Nucleus accumbens (tissue), 56 donors: ENCODE results near the gene PDLIM4.

Source experiments
- DNase-seq, 56 donors: peaks; one replicate each; lab custom pipeline; 2025; lab: John Stamatoyannopoulos, UW

PDLIM4 gene, protein sequence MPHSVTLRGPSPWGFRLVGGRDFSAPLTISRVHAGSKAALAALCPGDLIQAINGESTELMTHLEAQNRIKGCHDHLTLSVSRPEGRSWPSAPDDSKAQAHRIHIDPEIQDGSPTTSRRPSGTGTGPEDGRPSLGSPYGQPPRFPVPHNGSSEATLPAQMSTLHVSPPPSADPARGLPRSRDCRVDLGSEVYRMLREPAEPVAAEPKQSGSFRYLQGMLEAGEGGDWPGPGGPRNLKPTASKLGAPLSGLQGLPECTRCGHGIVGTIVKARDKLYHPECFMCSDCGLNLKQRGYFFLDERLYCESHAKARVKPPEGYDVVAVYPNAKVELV

DNA sequence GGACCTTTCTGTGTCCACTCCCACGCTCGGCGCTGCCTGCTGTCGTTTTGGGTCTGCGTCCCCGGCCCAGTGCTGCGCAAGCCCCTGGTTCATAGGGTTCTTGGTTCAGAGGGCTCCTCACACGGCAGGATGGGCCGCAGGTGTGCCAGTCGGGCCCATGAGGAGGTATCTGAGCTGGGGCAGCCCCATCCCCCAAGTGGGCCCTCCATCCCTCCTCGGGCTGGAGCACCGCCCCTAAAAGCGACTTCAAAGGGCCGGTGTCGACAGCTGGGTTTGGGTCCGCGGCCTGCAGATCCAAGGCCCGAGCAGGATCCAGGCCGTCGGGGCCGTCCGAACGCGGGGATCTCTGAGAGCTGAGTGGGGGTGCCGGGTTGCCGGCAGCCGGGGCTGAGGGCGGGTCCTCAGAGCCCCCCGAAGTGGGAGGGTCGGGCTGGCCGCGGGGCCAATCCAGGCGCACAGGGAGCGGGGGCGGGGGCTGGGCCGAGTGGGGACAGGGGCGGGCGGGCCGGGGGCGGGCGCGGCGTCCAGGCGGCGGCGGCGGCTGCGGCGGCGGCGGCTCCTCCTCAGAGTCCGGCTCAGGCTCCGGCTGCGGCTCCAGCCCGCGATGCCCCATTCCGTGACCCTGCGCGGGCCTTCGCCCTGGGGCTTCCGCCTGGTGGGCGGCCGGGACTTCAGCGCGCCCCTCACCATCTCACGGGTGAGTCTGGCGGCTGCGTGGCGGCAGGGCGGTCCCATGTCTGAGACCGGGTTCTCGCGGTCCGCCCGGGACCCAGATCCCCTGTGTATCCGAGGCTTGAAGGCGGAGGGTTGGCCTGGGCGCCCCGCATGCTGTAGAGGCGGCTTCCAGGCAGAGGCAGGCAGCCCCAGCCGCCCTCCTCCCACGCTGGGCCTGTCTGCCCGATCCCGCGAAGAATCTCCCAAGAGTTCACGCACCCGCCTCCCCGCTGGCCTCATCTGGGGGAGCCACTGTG is at the start of gene PDLIM4:
Gene PDLIM4 (plus strand): TSS at position 566 of the 971 bp plus-strand sequence. CDS start 39 bp downstream, at position 605.
- peak in 2 of 56 donors; percentile 28 to 53 for DNase-seq

DNA sequence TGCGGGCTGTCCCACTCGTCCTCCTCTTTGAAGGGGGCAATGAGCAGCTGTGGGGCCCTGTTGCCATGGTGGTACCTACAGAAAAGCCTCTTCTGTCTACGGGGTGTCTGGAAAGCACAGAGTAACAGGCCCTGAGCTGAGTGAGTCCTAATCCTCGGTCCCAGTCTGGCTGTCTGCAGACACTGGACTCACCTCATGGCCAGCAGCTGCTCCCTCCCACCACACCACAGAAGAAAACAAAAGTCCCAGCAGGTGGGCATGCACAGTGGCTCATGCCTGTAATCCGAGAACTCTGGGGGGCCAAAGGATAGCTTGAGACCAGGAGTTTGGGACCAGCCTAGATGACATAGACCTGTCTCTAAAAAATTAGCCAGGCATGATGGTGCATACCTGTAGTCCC is 49.7 kb upstream of the PDLIM4 start:
- DNase-seq = no peak

DNA sequence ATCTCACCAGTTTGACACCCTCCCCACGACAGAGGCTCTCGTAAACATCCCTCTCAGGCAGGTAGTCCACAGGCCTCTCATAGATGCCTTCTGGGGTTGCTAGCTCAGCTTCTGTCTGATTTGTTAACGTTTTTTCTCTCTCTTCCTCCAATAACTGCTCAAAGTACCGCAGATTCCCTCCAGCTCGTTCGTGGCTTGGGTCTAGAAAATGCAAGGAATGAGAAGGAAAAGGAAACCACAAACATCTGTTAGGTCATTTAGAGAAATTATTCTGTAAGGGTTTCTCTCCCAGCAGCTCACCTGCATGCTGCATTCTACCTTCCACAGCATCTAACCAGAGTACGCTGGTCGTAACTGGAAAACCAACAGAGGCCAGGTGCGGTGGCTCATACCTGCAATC is 48.4 kb upstream of the PDLIM4 start:
- no peak for DNase-seq

DNA sequence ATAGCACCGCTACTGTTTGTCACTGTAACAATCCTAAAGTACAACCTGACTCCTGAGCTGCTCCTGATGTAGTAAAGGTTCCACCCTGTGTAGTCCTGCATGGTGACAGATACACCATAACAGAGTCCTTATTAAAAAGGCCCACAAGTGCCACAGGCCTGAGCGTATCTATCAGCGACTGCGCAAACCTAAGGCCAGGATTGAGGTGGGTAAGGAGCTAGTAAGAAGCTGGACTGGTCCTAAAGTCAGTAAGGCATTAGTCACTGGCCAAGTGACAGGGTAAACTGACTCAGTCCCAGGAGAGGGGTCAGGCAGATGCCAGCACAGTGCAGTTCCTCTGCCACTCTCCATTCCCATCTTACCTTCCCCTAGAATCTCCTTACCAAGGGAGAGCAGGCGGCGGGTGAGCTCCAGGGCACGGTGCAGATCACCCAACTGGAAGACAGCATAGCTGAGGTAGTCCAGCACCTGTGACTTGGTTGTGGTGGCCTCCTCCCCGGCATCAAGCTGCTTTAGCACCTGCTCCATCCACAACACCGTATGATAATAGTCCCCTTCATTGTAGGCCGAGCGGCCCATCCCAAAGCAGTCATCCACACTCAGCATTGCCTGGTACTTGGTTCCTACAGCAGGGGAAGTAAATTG is 47.5 kb upstream of the PDLIM4 start:
- DNase-seq = no peak

DNA sequence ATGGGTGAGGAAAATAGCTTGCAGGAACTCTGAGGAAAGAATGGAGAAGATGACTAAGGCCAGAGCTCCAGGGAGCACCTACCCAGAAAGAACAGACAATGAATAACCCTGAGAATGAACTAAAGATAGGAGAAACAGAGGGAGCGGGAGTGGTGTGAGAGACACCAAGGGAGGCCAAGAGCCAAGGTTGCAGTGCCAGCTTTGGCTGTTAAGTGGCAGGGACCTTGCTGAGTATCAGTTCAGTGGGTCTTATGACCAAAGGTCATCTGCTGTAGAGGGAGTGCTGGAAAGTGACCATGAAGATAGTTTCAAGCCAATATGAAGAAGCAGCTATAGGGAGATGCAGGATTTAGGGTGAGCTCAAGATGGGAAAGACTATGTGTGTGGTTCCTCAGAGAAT is 46.6 kb upstream of the PDLIM4 start:
- DNase-seq = no peak

DNA sequence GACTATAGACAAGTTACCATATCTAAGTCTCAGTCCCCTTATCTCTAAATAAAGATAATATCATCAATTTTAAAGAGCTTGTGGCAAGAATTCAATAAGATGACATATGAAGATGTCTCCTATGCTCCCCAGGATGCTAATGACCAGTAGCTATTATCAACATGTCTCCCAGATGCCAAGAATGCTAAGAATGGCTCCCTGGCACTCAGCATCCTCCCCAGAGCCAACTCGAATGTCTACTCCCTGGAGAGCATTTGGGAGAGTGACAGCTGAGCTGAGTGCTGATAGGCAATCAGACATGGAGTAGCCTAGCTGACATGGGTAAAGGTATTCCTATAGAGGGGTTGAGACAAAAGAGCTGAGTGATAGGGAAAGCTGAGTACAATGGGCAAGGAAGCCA is 45.7 kb upstream of the PDLIM4 start:
- DNase-seq = no peak

DNA sequence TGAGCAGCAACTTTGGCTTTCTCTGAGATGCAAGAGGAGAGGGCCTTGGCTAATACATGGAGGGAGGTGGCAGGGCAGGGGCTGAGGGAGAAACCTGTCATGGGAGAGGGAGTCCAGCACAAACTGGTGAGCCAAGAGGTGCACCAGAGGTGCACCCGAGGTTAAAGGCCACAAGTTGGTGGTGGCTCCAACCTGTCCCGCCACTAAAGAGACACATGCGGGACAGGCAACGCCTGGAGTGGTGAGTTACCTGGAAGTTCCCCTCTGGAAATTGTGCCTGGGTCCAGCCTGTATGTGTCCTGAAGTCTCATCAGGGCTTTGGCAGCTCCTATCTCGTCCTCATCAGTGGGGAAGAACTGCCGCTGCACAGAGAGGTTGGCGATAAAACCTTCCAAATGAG is 43.8 kb upstream of the PDLIM4 start:
- DNase-seq = no peak

DNA sequence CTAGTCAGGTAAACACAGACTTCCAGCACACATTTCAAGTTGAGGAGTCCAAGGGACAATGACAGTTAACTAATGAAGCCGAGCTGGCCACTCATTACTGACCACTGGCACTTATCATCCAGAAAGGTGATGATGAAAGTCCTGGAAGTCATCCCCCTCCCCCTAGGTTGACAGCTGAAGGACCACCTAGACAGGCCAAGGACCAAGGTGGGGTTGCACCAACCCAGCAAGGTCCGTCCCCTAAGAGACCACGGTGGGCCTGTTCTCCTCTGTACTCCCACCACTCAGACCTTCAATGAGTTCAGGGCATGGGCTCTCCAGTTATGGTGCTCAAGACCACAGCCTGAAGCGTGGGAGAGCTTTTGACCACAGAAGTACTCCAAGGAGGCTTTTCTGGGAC is 43.0 kb upstream of the PDLIM4 start:
- no peak for DNase-seq

DNA sequence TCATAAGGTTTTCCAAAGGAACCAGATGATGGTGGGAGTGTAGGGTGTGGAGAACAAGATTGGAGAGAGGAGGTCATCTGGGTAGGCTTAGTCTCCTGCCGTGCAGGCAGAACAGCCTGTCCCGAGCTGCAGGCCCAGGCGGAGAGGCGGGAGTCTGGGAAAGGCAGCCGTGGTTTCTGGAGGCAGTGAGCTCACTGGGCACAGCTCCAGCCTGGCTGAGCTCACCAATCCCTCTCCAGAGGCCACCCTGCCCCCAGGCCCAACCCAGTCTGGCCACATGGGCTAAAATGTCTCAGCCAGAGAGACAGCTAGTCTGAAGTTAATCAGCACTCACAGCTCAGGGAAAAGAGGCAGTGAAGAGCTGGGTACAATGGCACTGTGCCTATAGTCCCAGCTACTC is 42.2 kb upstream of the PDLIM4 start:
- DNase-seq = peak in 54 of 56 donors; percentile 11 to 86 (median 62)

DNA sequence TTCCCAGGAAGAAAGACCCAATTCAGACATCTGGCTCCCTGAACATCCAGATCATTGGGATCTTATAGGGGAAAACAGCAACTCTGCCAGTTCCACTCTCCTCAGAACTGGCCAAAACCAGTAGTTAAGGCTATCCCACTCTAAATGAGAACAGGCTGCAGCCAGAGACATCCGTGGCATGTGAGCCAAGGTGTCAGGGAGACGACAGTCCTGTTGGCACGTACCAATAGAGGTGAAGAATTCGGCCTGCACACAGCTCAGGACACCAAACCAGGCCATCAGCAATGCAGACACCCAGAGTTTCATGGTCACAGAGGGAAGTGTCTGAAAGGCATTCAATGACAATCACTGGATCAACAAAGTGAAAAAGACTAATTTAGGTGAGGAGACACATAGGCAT is 39.2 kb upstream of the PDLIM4 start:
- no peak for DNase-seq

DNA sequence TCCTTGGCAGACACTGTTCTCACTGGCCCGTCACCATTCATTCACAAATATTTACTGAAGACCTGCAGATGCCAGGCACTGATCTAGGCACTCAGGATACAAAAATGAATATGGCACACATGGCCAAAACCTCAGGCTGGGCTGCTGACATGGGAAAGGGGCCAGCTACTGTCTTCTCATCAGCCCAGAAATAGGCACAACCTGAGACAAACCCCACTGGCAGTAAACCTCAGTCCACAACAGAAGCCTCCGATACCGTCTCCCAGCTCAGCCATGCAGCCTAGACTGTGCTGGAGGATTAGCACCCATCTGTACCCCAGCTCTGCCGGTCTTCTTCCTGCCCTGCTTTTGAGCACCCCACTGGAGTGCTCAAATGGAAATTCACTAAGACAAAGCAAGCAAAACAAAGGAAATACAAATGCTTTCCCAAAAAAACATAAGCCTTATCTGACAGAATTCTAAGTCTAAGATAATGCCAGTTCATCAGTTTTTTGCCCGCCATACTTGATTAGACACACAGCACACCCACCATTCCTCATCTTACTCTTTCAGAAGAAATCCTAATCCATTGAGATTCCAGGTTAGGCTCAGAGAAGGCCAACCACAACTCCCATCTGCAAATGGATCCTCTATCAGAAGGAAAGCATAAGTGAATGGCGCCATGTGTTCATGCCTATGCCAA is 38.1 kb upstream of the PDLIM4 start:
- no peak for DNase-seq

DNA sequence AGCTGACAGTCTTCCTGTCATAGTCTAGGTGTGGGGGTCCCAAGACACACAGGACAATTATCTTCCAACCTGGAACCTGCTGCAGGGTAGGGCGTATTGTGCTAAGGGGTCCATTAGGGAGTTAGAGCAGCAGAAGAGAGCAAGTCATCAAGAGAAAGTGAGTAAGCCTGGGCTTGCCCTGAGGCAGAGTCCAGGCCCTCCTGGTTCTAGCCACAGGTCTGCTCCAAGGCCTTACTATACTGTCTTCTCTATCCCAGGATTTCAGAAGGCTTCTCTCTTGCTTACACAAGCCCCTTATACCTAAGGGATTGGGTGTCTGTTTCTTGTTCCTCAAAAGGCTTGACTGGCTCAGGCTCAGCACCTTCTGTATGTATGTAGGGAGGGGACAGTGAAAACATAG is 37.5 kb upstream of the PDLIM4 start:
- DNase-seq = no peak

DNA sequence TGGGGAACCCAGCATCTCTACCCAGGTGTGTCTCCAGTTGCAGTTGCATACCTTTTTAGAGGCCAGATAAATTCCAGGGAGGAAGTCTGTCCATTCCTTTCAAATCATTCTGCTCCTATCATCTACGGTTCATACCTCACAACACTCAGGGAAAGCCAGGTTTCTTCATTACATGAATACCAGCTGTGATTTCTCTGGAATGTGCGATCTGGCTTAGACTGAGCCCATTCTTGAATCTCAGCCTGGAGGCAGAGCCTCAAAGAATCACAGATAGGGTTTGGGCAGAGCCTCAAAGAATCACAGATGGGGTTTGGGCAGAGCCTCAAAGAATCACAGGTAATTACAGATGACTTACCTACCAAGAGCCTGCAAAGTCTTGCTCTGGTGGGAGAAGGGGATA is 37.0 kb upstream of the PDLIM4 start:
- no peak for DNase-seq

DNA sequence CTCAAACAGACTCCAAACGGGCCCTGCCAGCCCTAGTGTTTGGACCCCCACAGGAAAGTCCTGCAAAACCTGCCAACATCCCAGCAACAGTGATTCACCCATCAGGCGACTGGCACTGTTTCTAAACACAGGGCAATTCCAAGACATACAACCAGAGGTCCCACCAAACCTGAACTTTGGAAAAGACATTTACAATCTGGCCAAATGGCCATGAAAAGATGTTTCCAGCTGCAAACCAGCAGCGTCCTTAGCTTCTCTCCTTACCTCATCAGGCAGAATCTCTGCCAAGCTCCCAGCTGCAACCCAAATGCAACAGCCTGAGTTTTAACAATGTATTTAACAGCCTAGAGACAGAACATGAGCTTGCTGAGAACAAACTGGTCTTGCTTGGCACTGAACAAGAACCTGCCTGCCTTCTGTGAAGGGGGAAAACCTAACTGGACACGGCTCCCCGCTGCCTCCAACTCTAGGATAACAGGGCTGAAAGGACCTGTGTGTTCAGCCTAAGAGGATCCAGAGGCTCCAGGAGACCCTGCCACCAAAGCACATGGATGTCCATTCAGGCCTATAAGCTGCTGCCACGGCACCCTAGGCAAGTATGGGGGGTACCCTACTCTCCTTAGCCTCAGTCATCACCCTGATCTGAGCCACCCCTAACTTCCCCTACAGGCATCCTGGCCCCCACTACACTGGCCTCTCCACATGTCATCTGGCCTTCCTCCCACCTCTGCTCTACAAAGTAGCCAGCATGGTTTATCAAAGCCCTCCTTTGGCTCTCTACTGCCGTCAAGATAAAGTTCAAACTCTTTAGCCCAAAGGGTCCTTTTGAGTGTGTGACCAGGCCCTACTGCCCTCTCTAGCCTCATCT is 35.5 kb upstream of the PDLIM4 start:
- peak in 17 of 56 donors; percentile 4 to 36 (median 13) for DNase-seq

DNA sequence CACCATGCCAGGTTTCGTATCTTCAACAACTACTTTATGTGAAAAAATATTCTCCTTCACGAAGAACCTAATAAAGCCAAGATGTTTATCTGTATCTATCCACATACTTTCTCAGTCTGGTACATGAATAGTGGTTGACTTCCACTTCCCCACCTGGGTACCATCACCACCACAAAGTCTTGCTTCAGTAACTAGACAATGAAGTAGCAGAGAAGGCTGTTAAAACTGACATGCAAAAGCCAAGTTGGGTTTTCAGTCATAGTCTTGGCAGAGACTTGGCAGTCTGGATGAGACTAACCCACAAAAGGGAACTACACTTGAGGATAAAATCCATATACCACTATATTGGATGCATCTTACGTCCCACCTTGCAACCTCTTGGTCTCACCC is 34.9 kb upstream of the PDLIM4 start:
- no peak for DNase-seq

DNA sequence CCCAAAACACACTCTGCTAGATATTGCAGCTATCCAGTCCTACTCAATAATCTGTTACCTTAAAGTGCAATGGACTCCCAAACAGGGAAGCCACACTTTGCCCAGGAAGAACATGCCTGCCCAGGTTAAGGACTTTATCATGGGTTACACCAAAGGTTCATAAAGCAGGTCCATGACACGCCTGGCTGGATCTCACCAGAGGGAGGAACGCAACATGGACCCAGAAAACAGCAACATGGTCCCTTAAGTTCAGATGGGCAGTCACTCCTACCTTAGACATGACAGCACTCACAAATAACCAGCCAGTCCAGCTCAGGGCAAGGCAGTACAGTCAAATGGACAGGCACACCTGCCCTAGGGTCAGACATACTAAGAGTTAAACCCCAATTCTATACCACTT is 33.6 kb upstream of the PDLIM4 start:
- no peak for DNase-seq

DNA sequence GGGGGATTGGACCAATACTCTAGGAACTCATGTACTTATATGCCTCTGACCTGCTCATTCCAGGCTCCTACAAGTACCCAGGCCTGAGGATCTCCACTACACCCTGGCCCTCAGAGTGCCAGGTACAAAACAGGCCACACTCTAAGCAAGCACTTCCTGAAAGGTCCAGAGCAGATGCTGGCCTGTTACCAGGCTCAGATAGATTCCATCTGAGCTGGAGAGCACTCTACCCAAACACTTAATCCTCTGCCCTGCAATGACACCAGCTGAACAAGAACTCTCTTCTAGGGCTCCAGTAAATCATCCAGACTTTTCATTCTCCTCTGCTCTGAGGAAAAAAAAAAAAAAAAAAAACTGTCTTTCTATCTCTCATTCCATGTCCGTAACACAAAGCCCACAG is 32.8 kb upstream of the PDLIM4 start:
- DNase-seq = no peak

DNA sequence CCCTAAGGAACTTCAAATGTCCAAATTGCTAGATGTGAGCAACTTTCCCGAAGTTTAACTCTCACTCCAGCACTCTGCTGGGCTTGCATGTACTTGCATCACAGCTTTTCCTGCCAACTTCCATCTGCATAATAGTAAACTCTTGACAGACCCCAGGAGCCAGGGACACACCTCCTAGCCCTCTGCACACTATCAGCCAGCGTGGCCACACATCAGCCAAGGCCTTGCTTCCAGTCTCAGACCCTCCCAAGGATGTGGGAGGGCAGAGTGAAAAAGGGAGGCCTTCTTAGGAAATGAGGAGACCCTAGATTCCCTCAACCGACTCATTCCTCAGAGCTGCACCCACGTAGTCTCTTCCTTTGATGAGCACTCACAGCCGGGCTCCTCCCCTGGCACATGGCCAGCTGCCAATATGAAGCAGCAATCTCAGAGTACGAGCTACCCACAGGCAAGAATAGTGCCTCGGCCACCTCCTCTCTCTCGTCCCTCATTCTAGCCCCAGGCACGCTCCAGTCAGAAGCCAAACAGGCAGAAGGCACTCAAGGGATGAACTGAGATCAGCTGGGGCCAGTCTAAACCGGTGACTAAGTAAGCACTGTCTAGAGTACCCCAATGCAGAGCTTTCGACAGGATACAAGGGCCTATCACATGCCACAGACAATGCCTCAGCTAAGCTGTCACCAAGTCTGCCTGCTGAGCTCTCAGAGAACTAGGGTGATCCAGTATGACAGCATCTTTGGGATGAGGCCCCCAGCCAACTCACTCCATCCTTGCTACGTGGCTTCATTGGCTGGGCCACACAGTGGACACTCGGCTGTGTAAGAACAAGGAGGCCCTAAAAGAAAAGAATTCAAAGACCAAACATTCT is 32.1 kb upstream of the PDLIM4 start:
- DNase-seq = peak in 22 of 56 donors; percentile 4 to 85 (median 23)
